Epithelial cell of proximal tubule (primary cell): Measurements from ENCODE around the gene LIPT1. TPM values are rescaled to one million over a fixed set of nuclear protein-coding genes. Genes with fewer than 3 reads are reported as not detected.

Experiments
- DNase-seq: peaks from one replicate; pipeline ENCODE4 v3.0.0-alpha.2; 2011; ENCODE audit warnings: low read depth
- H3K4me3 ChIP-seq: 2 replicates; pipeline ENCODE4 v1.5.1; 2011; ENCODE audit warnings: low read depth, mild to moderate bottlenecking, low read length
- total RNA-seq: library from RNA; depleted of rRNA; stranded (reverse); fragments of >200 nt; gene quantifications from 2 replicates; pipeline ENCODE4 v1.2.3, GENCODE V29; 2015
- TF ChIP-seq, protein P1 (sequence below): conservative IDR thresholded peaks from 2 replicates; pipeline ENCODE4 v1.5.1; 2012; ENCODE audit warnings: low read depth, mild to moderate bottlenecking, low read length

The LIPT1 gene
- total RNA-seq, 1 donor from 2014 or later = 11.8 TPM

DNA sequence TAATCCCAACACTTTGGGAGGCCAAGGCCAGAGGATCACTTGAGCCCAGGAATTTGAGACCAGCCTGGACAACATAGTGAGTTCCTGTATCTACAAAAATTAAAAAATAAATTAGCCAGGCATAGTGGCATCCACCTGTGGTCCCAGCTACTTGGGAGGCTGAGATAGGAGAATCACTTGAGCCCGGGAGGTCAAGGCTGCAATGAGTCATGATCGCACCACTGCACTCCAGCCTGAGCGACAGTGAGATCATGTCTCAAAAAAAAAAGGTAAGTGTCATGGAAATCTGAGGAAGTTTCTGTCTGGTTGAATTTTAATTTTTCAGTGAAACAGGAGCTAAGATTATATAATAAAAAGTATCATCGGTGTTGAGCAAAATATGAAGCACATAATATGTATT is 15.8 kb upstream of the LIPT1 start:
- no peak overlapping the region for H3K4me3 ChIP-seq
- TF ChIP-seq, protein P1, sequence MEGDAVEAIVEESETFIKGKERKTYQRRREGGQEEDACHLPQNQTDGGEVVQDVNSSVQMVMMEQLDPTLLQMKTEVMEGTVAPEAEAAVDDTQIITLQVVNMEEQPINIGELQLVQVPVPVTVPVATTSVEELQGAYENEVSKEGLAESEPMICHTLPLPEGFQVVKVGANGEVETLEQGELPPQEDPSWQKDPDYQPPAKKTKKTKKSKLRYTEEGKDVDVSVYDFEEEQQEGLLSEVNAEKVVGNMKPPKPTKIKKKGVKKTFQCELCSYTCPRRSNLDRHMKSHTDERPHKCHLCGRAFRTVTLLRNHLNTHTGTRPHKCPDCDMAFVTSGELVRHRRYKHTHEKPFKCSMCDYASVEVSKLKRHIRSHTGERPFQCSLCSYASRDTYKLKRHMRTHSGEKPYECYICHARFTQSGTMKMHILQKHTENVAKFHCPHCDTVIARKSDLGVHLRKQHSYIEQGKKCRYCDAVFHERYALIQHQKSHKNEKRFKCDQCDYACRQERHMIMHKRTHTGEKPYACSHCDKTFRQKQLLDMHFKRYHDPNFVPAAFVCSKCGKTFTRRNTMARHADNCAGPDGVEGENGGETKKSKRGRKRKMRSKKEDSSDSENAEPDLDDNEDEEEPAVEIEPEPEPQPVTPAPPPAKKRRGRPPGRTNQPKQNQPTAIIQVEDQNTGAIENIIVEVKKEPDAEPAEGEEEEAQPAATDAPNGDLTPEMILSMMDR = no peak
- DNase-seq = no peak

DNA sequence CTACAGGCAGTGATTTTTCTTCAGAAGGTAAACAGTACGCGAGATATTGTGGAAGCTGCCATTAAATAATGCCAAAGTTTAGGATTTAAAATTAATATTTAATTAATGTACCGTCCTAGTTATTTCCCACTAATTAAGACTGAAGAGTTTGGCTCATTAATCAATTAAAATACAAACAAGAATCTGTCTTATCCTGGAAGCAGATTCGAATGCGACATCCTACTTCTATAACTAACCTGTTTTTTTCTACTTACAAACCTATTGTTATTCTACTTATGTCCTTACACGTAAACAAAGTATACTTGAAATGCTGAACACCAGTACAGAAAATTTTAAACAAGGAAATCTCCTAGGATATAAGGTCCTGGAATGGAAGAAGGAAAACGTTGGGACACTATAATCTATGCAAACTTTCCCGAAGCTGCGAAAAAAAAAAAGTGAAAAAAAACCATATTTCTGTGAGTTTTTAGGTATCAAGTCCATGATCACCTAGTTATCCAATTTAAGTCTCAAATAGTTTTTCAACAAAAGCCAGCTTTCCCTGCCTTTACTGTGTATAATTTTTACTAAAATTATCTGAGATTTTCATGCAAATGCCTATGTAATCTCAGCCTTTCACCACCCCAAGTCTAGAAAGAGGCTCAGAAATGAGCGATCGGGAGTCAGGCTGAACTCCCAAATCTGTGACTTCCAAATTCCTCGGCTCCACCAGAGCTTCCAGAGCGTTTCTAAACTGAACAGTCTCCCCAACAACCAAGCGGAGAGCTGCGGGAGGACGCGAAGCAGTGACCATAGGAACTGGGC is 14.5 kb upstream of the LIPT1 start:
- peak overlapping the region; percentile 89 for H3K4me3 ChIP-seq
- TF ChIP-seq, protein P1 = no peak
- no peak for DNase-seq

DNA sequence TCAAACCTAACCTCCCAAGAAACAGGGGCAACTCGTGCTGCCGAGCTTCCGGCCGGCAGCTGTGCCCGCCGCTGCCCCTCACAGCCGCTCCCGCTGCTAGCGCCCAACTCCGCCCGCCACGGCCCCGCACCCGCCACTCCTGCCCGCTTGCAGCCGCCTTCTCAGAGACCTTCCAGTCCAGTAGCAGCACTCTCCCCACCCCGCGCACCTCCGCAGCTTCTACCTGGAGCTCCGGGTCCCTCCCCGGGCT is 14.0 kb upstream of the LIPT1 start:
- peak overlapping the region; percentile 89 for H3K4me3 ChIP-seq
- no peak for DNase-seq
- TF ChIP-seq, protein P1 = no peak

DNA sequence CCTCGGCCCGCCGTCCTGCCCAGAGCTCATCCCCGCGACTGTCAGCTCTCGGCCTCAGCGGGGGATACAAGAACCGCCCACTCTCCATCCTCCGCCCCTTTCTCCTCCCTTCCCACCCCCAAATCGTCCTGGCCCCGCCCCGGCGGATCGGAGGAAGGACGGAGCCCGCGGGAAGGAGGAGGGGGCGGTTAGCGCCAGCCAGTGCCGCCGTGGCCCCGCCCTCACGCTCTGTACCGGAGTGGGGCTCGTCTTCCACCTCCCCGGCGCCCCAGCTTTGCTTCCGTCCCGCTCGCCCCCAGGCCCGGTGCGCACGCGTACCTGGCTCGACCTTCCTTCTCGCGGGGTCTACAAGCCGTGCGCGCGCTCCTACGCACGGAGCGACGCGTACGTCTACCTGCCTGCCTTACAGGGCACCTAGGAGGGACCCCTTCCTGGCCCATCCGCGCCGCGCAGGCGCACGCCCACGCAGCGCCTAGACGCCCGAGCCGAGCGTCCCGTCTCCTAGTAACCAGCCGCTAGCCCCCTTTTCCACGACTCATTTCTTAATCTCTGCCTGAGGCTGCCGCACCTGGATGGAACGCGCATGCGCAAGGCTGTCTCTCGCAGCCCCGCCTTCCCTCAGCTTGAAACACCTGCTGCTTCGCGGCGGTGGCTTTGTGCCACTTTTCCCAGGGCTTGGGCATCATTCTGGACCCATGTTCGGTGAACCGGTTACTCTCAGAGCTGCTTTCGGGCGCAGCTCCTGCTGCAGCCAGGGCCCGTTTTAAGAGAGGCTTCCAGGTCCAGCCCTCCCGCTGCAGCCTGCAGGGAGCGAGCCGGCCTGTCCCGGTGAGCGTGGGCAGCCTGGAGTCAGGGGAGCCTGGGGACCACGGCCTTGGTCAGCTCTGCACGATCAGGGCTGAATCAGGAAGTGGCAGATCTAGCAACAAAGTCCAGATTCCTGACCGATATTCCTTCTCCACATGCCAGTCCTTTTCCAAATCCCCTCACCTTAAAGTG is 13.4 kb upstream of the LIPT1 start, which contains the start of gene C2orf15:
TSS of gene C2orf15 (plus strand) at position 598 of the 999 bp plus-strand sequence. CDS start 8,852 bp downstream, outside the sequence.
- H3K4me3 ChIP-seq = peak within 1 kb of the TSS; percentile 89
- TF ChIP-seq, protein P1 = no peak
- peak; percentile 38 for DNase-seq

DNA sequence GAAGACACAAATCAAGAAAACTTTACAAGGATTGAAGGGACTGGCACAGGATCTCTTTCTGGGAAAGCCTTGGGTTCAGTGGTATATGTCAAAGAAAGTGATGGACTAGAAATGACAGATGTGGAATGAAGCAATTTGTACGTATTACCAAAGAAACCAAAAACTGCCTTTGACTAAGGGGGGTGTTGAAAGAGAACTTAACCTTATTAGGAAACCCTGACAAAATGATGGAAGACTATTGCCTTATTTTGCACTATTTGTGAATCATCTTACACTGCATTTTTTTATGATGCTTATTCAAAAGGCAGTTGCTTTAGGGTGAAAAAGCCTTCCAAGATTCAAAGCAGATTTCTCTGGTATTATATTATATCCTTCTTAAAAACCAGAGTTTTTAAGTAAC is 4.1 kb upstream of the LIPT1 start:
- H3K4me3 ChIP-seq = no peak overlapping the region
- TF ChIP-seq, protein P1 = no peak
- DNase-seq = no peak

DNA sequence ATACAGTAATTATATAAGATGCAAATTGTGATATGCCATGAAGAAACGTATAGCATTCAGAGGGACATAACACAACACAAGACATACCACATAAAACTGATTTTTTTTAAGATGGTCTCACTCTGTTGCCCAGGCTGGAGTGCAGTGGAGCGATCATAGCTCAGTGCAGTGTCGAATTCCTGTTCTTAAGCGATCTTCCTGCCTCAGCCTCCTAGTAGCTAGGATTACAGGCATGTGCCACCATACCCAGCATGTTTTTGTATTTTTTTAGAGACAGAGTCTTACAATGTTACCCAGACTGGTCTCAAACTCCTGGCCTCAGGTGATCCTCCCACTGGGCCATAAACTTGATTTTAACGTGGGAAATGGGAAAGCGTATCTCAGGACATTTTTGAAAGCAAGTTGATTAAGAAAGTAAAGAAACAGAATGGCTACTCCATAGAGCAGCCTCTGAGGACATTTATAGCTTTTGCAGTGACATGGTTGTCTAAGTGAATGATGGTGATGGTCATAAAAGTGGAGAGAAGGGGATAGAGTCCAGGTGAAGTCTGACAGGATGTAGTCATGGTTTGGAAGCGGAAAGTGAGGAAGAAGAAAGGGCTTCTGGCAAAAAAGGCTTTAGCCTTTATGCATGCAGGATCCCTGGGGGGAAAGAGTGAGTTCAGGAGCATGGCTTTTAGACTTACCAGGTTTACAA is 2.4 kb upstream of the LIPT1 start:
- TF ChIP-seq, protein P1 = no peak
- no peak for DNase-seq
- H3K4me3 ChIP-seq = no peak overlapping the region
